Ovary (tissue), 9 donors: ENCODE measurements around the gene GNAI3. TPM values are rescaled to one million over a fixed set of nuclear protein-coding genes. Genes with fewer than 3 reads are reported as not detected.

ENCODE experiments used
- DNase-seq, 5 donors: peaks; one replicate each; pipeline ENCODE4 v3.0.0-alpha.2; 2019 to 2020
- H3K27ac ChIP-seq, 2 donors: fragments of 200-600 bp; one replicate each; pipeline versions ENCODE4 v1.5.1 to v1.8.0; 2019 to 2022
- H3K27me3 ChIP-seq: fragments of 200-600 bp; one replicate; pipeline ENCODE4 v1.8.0; 2022
- H3K36me3 ChIP-seq: fragments of 200-600 bp; sonication (generic); one replicate; pipeline ENCODE4 v1.5.1; 2019
- H3K4me1 ChIP-seq: one replicate; pipeline ENCODE4 v1.8.1; 2013; ENCODE audit warnings: mild to moderate bottlenecking, moderate library complexity; ENCODE audit not compliant: insufficient read depth
- H3K4me3 ChIP-seq: fragments of 200-600 bp; sonication (generic); one replicate; pipeline ENCODE4 v1.5.1; 2017
- H3K9me3 ChIP-seq, 2 donors: fragments of 200-600 bp in 1 of 2; sonication (generic) in 1 of 2; one replicate each; pipeline versions ENCODE4 v1.5.1 to v1.8.1; 2013 to 2019; ENCODE audit warnings: mild to moderate bottlenecking in 1 of 2, moderate library complexity in 1 of 2
- CTCF ChIP-seq, 3 donors: fragments of 450-650 bp in 2 of 3; fragments of 200-600 bp in 1 of 3; IDR thresholded peaks; one replicate each; pipeline versions ENCODE4 v1.5.1 to v1.8.0; 2016 to 2022; ENCODE audit warnings: antibody characterized with exemption in 3 of 3, mild to moderate bottlenecking in 1 of 3
- EP300 ChIP-seq: sonication (generic); formaldehyde crosslinking; IDR thresholded peaks from one replicate; pipeline ENCODE4 v1.6.1; 2017; ENCODE audit warnings: antibody characterized with exemption
- POLR2A ChIP-seq: fragments of 450-650 bp; IDR thresholded peaks from one replicate; pipeline ENCODE4 v1.6.1; 2017; ENCODE audit warnings: antibody characterized with exemption, mild to moderate bottlenecking, moderate library complexity
- WGBS, 3 donors: extraction: QIAGEN DNeasy Blood & Tissue Kit in 1 of 3; methylation state at CpG; one replicate each; pipeline versions ENCODE4 v1.1.5 to v1.1.7; 2013 to 2017; 5-methylcytosine and 5-hydroxymethylcytosine counted together
- intact Hi-C, 4 donors: fragments of 100-400 bp; cut with DNase I; formaldehyde crosslinking; loops; one replicate each; pipeline versions ENCODE4 v1.11.0 to v1.15.1; 2022 to 2023
- polyA plus RNA-seq, 2 donors: library from polyadenylated mRNA; stranded (reverse); fragments of 200-250 nt in 1 of 2; fragments of 350-450 nt in 1 of 2; fragmentation: Illumina TruSeq in 1 of 2; extraction: RNeasy Lipid Tissue Mini Kit (QIAGEN cat#74804) in 1 of 2; gene quantifications; one replicate each; pipeline ENCODE4 v1.2.3, GENCODE V29; 2013 to 2014
- total RNA-seq, 7 donors: library from RNA; depleted of rRNA in 2 of 7; stranded (reverse); fragments of >200 nt in 2 of 7; fragmentation: NEBNext Ultra II Directional in 3 of 7; extraction: Animal tissue kit (Norgen Biotek cat#: 25700) in 3 of 7; gene quantifications; one replicate each; pipeline versions ENCODE4 v1.1.0 to v1.2.4, GENCODE V29; 2016 to 2023
- donor health status: DM: no; HTN: no; CAD: no; lungs with moderate emphysema.
- donor health status: DM: no; HTN: no; CAD: no.
- donor health status: Bipolar disorder and iron deficiency.
- donor health status: DM: yes; HTN: yes; CAD: no.
- donor health status: DM: no; HTN: no; CAD: no.
- donor health status: DM: yes; HTN: yes; CAD: no.

Gene GNAI3
- total and polyA plus RNA-seq, 9 donors: 3.0 to 6.2 (median 4.8) TPM

DNA sequence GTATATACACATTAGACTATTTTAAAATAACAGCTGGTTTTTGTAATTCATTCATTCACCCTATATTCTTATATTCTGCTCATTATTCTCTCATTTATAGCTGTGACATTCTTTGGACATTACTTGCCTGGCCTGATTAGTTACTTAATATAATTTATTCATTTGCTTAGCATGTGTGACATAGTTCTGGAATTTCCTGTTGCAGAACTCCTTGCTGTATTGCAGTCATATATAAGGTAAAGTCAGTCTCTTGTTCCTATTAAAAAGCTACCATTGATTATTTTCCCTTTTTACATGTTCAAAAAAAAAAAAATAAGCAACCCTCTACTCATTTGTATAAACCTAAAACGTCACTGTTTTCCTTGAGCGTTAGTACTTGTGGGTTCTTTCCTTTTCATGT is 47.1 kb downstream of the GNAI3 start:
- Histone ChIP-seq H3K36me3 (no peaks in the 10 kb centered on the region), H3K4me3 (no peak overlapping the region), H3K27me3 (no peaks in the 10 kb centered on the region), H3K4me1 (no peaks in the 10 kb centered on the region), H3K27ac (no peak overlapping the region), H3K9me3 (no peaks in the 10 kb centered on the region)
- TF ChIP-seq POLR2A (no peak), EP300 (no peak), CTCF (IDR thresholded peaks at IDR 0.05) (no peak)
- intact Hi-C loops: no loop called here
- WGBS, 3 donors: 91 to 94% (median 93%) methylated on average over 2 of the region's 2 CpGs
- DNase-seq: no peak

DNA sequence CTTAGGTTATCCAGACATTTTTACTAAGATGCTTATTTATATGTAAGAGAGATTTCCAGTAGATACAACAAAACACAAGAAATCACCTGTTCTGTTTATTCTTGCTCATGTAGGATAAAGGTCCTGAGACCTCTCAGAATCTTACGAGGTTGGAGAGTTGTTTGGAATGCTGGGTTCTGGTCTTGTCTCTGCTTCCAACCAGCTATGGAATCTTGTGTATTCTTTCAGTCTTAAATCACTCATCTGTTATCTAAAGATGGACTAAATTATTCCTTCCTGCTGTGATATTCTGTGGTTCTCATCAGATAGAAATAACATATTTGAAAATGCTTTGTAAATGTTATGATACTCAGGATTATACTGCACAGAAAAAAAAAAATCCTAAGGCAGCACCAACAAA is 49.7 kb downstream of the GNAI3 start:
- H3K27ac ChIP-seq: no peak overlapping the region
- TF ChIP-seq POLR2A: no peak
- H3K4me1 ChIP-seq: no peaks in the 10 kb centered on the region
- H3K27me3 ChIP-seq: no peaks in the 10 kb centered on the region
- 47 to 79% (median 62%) methylated on average over 1 of the region's 1 CpG for WGBS, 3 donors
- no peak for DNase-seq
- H3K4me3 ChIP-seq: no peak overlapping the region
- no peaks in the 10 kb centered on the region for H3K36me3 ChIP-seq
- intact Hi-C loops: no loop called here
- H3K9me3 ChIP-seq: no peaks in the 10 kb centered on the region

DNA sequence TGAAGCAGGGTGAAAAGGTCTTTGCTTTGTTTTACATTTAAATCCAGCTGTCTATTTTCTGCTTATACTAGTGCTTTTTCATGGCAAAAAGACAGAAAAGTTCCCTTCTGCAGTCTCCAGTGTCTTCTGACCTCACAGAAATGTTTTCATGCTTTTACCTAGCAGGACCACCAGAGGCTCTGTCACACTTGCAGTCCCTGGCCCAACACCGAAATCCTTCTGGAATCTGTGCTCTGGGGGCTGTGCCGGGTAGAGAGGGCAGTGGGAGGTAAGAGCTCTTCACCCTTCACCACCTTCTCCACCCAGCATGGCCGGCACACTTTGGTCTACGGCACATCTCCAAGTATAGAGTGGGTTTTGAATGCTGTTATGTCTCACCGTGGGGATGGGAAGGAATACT is 50.2 kb downstream of the GNAI3 start:
- no peak overlapping the region for H3K27ac ChIP-seq
- no peak for DNase-seq
- intact Hi-C loops: no loop called here
- no peaks in the 10 kb centered on the region for H3K27me3 ChIP-seq
- no peaks in the 10 kb centered on the region for H3K4me1 ChIP-seq
- 57 to 75% (median 65%) methylated on average over 5 of the region's 5 CpGs for WGBS, 3 donors
- H3K9me3 ChIP-seq: no peaks in the 10 kb centered on the region
- H3K36me3 ChIP-seq: no peaks in the 10 kb centered on the region
- H3K4me3 ChIP-seq: no peak overlapping the region
- no peak for TF ChIP-seq CTCF (IDR thresholded peaks at IDR 0.05)
- TF ChIP-seq POLR2A: no peak
- TF ChIP-seq EP300: no peak

- Histone ChIP-seq H3K9me3 (no peaks in the 10 kb centered on the region), H3K27ac (no peak overlapping the region), H3K27me3 (no peaks in the 10 kb centered on the region), H3K4me1 (no peaks in the 10 kb centered on the region), H3K36me3 (no peaks in the 10 kb centered on the region), H3K4me3 (no peak overlapping the region)
- intact Hi-C loops: no loop called here
- TF ChIP-seq POLR2A (no peak), EP300 (no peak), CTCF (IDR thresholded peaks at IDR 0.05) (no peak)
- DNase-seq: no peak
- WGBS, 3 donors: 96 to 97% (median 96%) methylated on average over 3 of the region's 3 CpGs
These were observed 54.8 kb downstream of the GNAI3 start for GRCh38 chr1:109603229-109603628.

GRCh38 chr1:109605381-109605780 is 57.0 kb downstream of the GNAI3 start:
- Histone ChIP-seq H3K27ac (no peak overlapping the region), H3K36me3 (no peaks in the 10 kb centered on the region), H3K4me1 (no peaks in the 10 kb centered on the region), H3K27me3 (no peaks in the 10 kb centered on the region), H3K9me3 (no peaks in the 10 kb centered on the region), H3K4me3 (no peak overlapping the region)
- no peak for DNase-seq
- intact Hi-C loops: no loop called here
- 92 to 94% (median 92%) methylated on average over 1 of the region's 1 CpG for whole genome bisulfite sequencing, 3 donors
- TF ChIP-seq EP300 (no peak), CTCF (IDR thresholded peaks at IDR 0.05) (no peak), POLR2A (no peak)
